GM21390 (cell line): ENCODE data around the gene POLR2M.

ENCODE experiments used
- ATAC-seq: cut with Tn5 transposase; IDR thresholded peaks from one replicate; pipeline ENCODE4 v1.9.1; 2021; ENCODE audit not compliant: unreplicated experiment

The POLR2M gene

GRCh38 chr15:57736591-57736990 lies 30.1 kb downstream of the POLR2M start:
- ATAC-seq, result no peak

DNA sequence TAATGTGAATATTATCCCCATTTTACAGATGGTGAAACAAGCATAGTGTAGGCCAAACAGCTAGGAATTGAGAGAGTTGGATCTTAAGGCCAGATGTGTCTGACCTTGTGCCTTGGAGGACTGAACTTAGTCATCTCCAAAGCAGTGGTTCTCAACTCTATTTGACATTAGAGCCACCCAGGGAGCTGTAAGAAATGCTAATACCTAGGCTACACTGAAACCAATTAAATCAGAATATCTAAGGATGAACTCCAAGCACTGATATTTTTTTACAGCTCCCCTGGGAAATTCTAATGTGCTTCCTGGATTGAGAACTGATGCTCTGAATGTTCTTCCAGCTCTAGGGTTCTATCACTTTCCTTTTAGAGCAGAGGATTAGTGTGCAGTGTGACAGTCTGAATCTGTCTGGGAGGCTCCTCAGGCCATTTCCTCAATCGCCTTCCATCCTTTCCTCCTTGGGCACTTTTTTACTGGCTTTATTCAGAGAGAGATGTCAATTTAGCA lies 32.3 kb downstream of the POLR2M start:
- ATAC-seq, result no peak

GRCh38 chr15:57740048-57740447 lies 33.5 kb downstream of the POLR2M start:
- no peak for ATAC-seq

- ATAC-seq, result no peak
Measured at GRCh38 chr15:57741089-57741488, 34.6 kb downstream of the POLR2M start.

- no peak for ATAC-seq
Measured at GRCh38 chr15:57743424-57743823, 36.9 kb downstream of the POLR2M start.

DNA sequence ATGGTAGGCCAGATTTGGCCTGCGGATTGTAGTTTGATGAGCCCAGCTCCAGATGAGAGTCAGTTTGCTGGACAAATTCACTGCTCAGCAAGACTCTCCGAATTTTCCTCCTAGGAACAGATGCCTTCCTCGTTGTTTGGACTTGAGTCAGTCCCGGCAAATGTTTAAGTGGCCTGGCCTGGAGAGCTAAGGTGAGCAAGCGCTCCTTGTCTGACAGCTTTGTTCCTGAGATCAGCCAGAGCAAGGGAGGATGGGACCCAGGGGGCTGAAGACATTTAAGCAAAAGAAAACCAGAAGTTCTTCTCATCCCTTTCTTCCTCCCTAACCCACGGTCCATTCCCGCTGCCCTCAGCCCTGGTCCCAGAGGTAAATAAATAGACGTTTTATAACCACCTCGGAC lies 40.3 kb downstream of the POLR2M start:
- ATAC-seq, result no peak

GRCh38 chr15:57747206-57747896 lies 40.8 kb downstream of the POLR2M start:
- no peak for ATAC-seq

GRCh38 chr15:57751177-57751800 lies 44.8 kb downstream of the POLR2M start:
- ATAC-seq, result no peak

- ATAC-seq, result no peak
Measured at GRCh38 chr15:57752436-57752835, 45.9 kb downstream of the POLR2M start.

GRCh38 chr15:57752840-57753239 lies 46.3 kb downstream of the POLR2M start:
- no peak for ATAC-seq

DNA sequence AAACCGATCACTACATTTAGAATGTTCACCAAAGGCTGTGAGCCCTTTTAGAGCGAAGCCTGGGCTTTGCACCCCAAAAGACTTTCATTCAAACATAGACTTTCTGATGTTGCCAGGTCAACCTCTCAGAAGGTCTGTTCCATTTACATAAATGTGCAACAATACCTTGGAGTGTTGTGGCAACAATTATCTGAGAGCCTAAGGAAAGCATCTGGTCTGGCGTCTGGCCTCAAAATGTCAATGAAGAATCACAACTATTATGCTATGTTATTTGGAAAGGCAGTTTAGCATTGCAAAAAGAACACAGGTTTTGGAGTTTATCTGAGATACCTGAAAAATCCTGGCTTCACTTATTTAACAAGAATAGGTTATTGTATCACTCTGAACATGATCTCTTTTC lies 50.0 kb downstream of the POLR2M start:
- ATAC-seq, result no peak

DNA sequence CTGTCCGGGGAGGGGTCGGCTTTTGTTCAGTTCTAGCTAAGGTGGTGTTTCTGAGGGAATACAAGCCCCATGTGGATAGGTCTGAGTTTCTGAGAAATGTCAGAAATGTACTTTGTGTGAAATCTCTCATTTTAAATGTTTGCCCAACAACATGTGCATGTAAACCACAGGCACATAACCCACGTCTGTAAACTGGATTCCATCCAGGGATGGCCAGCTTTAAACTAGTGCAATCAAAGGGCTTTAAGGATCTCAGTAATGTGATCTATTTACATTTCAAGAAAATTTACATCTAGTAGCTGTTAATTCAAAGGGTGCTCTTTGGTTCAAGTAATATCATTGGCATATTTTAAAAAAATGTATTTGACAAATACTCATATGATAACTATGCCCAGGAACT lies 52.0 kb downstream of the POLR2M start:
- ATAC-seq, result no peak

GRCh38 chr15:57761562-57761961 lies 55.0 kb downstream of the POLR2M start:
- no peak for ATAC-seq

DNA sequence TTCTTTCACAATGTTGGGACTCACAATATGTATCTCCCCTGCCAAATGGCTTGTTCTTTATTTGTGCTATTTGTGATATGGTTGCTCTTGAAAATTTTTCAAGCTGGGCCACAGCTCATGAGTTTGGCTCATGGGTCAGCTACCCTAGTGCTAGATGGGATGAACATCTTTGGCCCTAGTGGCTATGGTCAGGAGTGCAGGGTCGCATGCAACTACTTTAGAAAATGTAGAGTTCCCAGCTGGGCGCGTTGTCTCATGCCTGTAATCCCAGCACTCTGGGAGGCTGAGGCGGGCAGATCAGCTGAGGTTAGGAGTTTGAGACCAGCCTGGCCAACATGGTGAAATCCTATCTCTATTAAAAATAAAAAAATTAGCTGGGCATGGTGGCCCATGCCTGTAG lies 55.8 kb downstream of the POLR2M start:
- ATAC-seq, result no peak

GRCh38 chr15:57763176-57763964 lies 56.9 kb downstream of the POLR2M start:
- no peak for ATAC-seq
